Chondrocyte (in vitro differentiated cells): Measurements from ENCODE around the gene CALHM5. TPM values are rescaled to one million over a fixed set of nuclear protein-coding genes. Genes with fewer than 3 reads are reported as not detected.

Experiments used
- DNase-seq: peaks from one replicate; pipeline ENCODE4 v3.0.0; 2021; ENCODE audit warnings: mixed read lengths, low spot score
- H3K27ac Mint-ChIP-seq: one replicate; pipeline ENCODE4 v1.8.0; 2021; ENCODE audit warnings: mild to moderate bottlenecking, moderate library complexity, mixed read lengths; ENCODE audit not compliant: unreplicated experiment
- H3K27me3 Mint-ChIP-seq: 2 replicates; pipeline ENCODE4 v1.8.0; 2021; ENCODE audit warnings: low read depth, mixed read lengths
- H3K36me3 Mint-ChIP-seq: 2 replicates; pipeline ENCODE4 v1.8.0; 2021; ENCODE audit warnings: low read depth, mixed read lengths
- H3K4me1 Mint-ChIP-seq: 2 replicates; pipeline ENCODE4 v1.8.0; 2021; ENCODE audit warnings: low read depth, mild to moderate bottlenecking, mixed read lengths
- H3K4me3 Mint-ChIP-seq: one replicate; pipeline ENCODE4 v1.8.0; 2021; ENCODE audit warnings: mild to moderate bottlenecking, moderate library complexity, mixed read lengths; ENCODE audit not compliant: unreplicated experiment
- H3K9me3 Mint-ChIP-seq: 2 replicates; pipeline ENCODE4 v1.8.0; 2021; ENCODE audit warnings: low read depth, mixed read lengths
- total RNA-seq: library from RNA; stranded (reverse); gene quantifications from 3 replicates; pipeline ENCODE4 v1.2.1, GENCODE V29; 2021
- TF ChIP-seq, protein P1 (sequence below): fragments of 200-600 bp; sonication (generic); IDR thresholded peaks from 2 replicates; pipeline ENCODE4 v1.5.0; 2021; ENCODE audit warnings: antibody characterized with exemption, mild to moderate bottlenecking, moderate library complexity

Gene CALHM5
- total RNA-seq, 1 donor from 2014 or later: 10.8 TPM

DNA sequence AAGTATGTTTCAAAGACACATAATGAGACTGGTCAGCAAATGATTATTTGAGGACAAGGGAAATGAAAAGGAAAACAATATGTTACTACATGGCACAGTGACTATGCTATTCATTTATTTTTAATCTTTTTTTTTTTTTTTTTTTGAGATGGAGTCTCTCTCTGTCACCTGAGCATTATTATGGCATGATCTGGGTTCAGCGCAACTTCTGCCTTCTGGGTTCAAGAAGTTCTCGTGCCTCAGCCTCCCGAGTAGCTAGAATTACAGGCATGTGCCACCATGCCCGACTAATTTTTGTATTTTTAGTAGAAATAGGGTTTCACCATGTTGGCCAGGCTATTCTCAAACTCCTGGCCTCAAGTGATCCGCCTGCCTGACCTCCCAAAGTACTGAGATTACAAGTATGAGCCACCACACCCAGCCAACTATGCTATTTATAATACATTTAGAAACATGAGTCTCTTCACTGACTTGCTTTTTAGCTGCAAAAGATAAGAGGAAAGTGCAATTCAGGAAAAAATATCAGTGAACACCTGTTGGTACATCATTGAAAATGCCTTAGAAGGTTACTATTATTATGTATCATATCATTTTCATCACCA lies 45.5 kb downstream of the CALHM5 start:
- no peak overlapping the region for H3K27ac Mint-ChIP-seq
- H3K4me3 Mint-ChIP-seq: no peak overlapping the region

DNA sequence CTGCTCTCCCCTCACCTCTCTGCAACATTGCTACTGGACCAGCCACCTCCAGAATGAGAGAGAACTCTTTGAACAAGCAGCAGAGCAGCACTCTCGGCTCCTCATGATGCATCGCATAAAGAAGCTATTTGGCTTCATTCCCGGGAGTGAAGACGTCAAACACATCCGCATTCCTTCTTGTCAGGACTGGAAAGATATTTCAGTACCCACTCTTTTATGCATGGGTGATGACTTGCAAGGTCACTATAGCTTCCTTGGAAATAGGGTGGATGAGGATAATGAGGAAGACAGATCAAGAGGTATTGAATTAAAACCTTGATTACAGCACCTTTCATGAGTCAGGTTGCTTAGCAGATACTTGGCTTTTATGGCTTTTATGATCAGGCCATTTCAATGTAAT lies 46.5 kb downstream of the CALHM5 start:
- Mint-ChIP-seq H3K36me3 (no peaks in the 10 kb centered on the region), H3K9me3 (no peaks in the 10 kb centered on the region), H3K27ac (peak overlapping the region; percentile 84), H3K4me1 (peaks cover 15% of the 10 kb centered on the region), H3K4me3 (no peak overlapping the region), H3K27me3 (peaks cover 3% of the 10 kb centered on the region)
- TF ChIP-seq, protein P1, sequence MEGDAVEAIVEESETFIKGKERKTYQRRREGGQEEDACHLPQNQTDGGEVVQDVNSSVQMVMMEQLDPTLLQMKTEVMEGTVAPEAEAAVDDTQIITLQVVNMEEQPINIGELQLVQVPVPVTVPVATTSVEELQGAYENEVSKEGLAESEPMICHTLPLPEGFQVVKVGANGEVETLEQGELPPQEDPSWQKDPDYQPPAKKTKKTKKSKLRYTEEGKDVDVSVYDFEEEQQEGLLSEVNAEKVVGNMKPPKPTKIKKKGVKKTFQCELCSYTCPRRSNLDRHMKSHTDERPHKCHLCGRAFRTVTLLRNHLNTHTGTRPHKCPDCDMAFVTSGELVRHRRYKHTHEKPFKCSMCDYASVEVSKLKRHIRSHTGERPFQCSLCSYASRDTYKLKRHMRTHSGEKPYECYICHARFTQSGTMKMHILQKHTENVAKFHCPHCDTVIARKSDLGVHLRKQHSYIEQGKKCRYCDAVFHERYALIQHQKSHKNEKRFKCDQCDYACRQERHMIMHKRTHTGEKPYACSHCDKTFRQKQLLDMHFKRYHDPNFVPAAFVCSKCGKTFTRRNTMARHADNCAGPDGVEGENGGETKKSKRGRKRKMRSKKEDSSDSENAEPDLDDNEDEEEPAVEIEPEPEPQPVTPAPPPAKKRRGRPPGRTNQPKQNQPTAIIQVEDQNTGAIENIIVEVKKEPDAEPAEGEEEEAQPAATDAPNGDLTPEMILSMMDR: no peak
- DNase-seq: no peak

More for the DNA sequence above, 45.5 kb downstream of the CALHM5 start:
- Mint-ChIP-seq H3K27me3 (peaks cover 3% of the 10 kb centered on the region), H3K9me3 (no peaks in the 10 kb centered on the region), H3K4me1 (peaks cover 15% of the 10 kb centered on the region), H3K36me3 (no peaks in the 10 kb centered on the region)
- TF ChIP-seq, protein P1: no peak
- DNase-seq: no peak

DNA sequence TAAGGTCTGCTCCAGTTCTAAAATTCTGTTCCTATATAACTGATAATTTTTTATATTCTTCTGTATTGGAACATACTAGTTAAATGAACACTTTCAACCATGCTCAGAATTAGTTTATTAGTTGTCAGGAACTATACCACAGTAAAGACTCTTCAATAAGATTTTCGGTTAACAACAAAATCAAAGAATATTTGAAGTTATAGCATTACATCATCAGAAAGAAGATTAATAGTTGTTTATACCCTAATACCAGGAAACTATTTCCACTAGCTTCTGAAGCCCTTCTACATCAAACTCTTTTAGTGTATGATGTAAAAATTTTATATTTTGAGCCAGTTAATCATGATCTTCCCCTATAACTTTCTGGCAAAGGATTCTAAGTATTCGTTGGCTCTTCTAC lies 48.7 kb downstream of the CALHM5 start:
- no peak overlapping the region for H3K4me3 Mint-ChIP-seq
- TF ChIP-seq, protein P1: no peak

DNA sequence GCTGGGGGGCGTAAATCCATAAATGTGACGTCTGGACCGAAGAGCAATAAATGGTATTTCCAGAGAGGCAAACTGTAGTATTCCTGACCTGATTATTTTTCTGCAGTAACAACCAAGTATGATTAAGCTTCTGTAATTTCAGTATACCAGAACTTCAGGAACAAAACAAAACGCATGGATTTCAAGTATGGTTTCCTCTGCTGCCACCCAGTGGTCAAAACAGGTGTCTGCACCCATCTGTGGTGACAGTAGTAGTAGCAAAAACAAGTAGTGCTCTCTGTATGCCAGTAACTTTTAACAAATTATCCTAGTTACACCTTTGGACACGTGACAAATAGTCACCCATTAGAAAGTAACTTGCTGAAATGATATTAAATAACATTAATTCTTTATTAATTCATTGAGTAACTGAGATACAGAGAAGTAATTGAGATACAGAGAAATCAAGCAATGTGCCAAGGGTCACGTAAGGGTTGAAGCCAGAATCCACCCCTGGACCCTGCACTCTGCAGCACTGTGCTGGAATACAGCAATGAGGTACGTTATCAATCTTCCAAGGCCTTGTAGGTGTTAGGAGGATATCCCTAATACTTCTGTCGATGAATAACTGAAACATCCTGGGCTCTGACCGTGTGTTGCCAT lies 50.1 kb downstream of the CALHM5 start:
- TF ChIP-seq, protein P1: peak; percentile 93
- no peaks in the 10 kb centered on the region for H3K36me3 Mint-ChIP-seq
- peaks cover 13% of the 10 kb centered on the region for H3K4me1 Mint-ChIP-seq
- no peak overlapping the region for H3K27ac Mint-ChIP-seq
- H3K4me3 Mint-ChIP-seq: no peak overlapping the region
- no peak for DNase-seq
- H3K27me3 Mint-ChIP-seq: no peaks in the 10 kb centered on the region
- no peaks in the 10 kb centered on the region for H3K9me3 Mint-ChIP-seq

More for the DNA sequence above, 48.7 kb downstream of the CALHM5 start:
- peaks cover 15% of the 10 kb centered on the region for H3K4me1 Mint-ChIP-seq
- no peak overlapping the region for H3K27ac Mint-ChIP-seq
- DNase-seq: no peak
- H3K9me3 Mint-ChIP-seq: no peaks in the 10 kb centered on the region
- no peaks in the 10 kb centered on the region for H3K27me3 Mint-ChIP-seq
- no peaks in the 10 kb centered on the region for H3K36me3 Mint-ChIP-seq

DNA sequence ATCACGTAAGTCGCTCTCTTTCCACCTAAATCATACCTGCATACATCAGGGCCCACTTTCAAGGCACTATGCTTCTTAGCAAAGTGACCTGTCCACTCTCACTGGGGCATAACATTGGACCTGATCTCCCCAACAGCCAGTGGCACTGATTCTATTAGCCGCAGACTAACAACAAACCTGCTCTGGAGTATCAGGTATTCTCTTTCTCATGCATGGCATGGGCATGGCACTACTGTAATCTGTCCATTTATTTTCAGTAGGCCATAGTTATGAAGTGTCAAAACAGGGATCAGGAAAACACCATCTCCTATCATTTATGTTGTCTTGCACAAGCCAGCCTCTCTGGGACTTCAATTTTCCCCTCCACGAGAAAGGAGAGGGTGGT lies 50.6 kb downstream of the CALHM5 start:
- Mint-ChIP-seq H3K9me3 (no peaks in the 10 kb centered on the region), H3K4me1 (peaks cover 13% of the 10 kb centered on the region), H3K36me3 (no peaks in the 10 kb centered on the region), H3K27me3 (peaks cover 3% of the 10 kb centered on the region), H3K27ac (no peak overlapping the region), H3K4me3 (no peak overlapping the region)
- DNase-seq: no peak
- TF ChIP-seq, protein P1: no peak
